NCI-H460 (cell line): Measurements from ENCODE around the gene SOX30. TPM values are rescaled to one million over a fixed set of nuclear protein-coding genes. Genes with fewer than 3 reads are reported as not detected.

Experiments used
- DNase-seq: peaks from one replicate; pipeline ENCODE4 v3.0.0-alpha.2; 2016; ENCODE audit warnings: low read depth; ENCODE audit errors: extremely low read depth
- total RNA-seq: library from RNA; depleted of rRNA; stranded (reverse); fragments of >200 nt; shearing (Covaris generic); gene quantifications from 2 replicates; pipeline ENCODE4 v1.2.3, GENCODE V29; 2014

The SOX30 gene
- total RNA-seq, 1 experiment from 2014 or later: not detected

GRCh38 chr5:157665467-157666070 is 13.3 kb upstream of the SOX30 start:
- DNase-seq: peak; percentile 14

GRCh38 chr5:157659868-157660660 is 7.8 kb upstream of the SOX30 start:
- no peak for DNase-seq

GRCh38 chr5:157658893-157659292 is 6.7 kb upstream of the SOX30 start:
- no peak for DNase-seq

DNA sequence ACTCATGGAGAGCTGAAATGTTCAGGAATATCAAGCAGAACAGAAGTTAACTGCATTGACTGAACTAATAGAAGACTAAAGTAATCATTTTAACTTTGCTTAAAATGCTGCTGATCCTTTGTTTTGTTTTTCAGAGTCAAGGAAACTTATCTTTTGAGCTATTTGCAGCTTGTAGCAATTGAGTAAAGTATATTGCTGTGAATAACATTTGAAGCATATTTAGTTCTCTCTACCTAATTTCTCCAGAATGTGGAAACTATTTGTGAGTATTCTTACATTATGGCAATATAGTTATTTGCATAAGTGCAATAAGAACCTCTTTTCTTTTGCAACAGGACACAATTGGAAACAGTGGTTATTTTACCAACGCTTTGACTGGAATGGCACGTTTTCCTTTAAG is 5.3 kb upstream of the SOX30 start:
- no peak for DNase-seq

DNA sequence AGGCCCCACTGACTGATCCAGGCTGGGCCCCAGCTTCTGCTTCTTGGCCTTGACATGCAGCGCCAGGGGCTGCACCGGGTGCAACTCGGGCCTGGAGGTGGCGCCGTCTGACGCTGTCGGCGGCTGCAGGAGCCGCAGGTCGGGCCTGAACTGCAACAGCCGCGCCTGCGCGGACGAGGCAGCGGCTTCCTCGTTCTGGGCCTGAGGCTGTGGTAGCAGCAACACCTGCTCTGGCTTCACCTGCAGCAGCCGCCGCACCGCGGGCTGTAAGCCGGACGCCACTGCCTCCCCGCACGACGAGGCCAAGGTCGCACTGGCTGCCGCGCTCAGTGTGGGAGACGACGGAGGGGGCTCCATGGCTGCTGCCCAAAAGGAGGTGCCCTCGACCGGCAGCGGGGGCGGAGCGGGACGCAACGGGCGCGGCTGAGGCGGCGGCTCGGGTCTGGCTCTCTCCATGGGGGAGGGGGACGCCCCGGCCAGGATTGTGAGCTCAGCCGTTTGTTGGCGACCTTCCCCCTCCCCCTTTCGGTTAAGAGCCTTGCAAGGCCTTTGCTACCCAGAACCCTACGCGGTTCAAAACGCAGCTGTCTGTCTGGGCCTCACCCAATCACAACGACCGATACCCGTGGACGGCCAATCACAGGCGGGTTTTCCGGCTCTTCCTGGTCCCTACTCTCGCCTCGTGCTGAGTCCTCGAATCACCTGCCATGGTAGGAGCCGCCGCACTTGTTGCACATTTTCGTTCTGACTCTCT is 438 bp downstream of the SOX30 start:
- no peak for DNase-seq

DNA sequence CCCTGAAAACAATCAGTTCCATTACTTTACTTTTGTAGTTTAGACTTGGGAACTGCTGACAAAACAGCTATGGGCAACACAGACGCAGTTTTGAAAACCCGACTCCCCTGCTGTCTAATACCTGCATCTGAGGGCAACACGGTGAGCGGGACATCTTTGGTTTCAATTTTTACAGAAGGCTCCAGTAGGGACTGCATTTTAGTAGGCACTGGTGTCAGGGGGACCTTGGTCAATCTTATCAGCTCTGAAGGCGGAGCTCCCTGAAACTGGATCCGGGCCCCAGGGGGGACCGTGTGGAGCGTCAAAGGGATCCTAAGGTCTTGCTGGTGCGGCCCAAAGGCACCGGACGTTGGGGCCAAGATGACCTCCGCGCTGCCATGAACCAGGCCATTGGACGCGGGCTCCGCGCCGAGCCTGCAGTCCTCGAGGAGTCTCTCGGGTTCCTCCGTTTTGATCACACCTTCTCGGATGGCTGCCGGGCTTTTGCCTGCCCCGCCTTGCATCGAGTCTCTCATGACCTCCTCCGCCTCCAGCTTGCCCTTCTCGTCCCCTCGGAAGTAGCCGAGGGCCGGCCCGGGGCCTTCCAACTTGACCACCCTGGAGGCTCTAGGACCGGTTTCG is 1.1 kb downstream of the SOX30 start:
- no peak for DNase-seq

DNA sequence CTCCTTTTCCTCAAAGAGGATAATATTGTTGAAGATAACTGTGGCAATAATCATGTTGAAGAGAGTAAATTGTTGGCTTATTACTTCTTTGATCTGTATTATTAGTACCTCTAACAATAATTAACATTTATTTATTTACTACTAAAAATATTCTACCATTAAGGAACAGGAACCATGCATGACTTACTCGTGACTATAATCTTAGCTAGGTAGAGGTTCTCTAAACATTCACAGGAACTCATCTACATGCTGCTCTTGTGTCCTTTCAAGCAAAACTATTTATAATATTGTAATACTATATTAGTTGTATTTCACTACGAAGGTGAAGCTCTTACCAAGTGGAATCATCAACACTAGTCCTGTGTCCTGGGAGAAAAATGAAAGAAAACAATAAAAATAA is 3.1 kb downstream of the SOX30 start:
- DNase-seq: no peak

DNA sequence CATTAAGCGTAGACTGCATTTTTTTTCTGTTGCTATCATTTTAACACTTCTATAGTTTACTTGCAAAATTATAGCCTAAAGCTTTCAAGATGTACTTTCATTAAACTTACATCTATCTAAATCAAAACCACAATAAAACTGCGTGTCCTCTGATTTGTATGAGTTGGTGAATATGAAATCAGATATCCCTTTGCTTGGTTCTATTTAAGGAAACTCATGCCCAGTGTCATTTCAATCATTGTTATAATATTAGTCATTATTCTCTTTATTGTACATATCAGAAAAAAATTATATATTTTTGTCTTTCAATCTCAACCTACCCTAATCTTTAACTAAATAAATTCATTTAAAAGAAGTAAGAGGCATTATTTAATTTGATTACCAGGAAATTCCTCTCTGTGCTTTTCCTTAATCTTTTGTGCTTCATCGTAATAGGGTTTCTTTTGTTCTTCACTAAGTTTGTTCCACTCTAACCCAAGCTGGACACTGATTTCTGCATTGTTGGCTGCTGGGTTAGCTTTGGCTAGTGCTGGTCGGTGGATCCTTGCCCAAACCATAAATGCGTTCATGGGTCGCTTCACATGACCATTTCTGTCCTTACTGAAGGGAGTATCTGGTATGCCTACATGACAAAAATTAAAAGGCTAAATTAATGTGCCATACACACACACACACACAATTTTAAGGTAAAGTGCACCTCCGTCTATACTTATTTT is 3.8 kb downstream of the SOX30 start:
- no peak for DNase-seq

- no peak for DNase-seq
Observed at GRCh38 chr5:157640406-157641066, 11.7 kb downstream of the SOX30 start.

GRCh38 chr5:157630341-157630740 is 21.9 kb downstream of the SOX30 start:
- DNase-seq: no peak

DNA sequence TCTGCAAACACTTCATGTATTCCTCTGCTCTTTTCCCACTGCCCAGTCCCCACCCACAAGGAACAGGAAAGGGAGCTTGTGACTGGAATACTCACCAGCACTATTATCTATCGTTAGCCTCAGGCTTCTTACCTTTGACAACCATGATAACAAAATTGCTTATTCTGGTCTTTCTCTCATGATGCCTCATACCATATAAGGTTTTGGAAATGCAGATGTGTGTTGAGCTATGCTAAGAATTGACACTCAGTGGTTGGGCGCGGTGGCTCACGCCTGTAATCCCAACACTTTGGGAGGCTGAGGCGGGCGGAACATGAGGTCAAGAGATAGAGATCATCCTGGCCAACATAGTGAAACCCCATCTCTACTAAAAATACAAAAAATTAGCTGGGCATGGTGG is 25.4 kb downstream of the SOX30 start:
- DNase-seq: no peak

GRCh38 chr5:157624144-157624543 is 28.1 kb downstream of the SOX30 start:
- DNase-seq: no peak

DNA sequence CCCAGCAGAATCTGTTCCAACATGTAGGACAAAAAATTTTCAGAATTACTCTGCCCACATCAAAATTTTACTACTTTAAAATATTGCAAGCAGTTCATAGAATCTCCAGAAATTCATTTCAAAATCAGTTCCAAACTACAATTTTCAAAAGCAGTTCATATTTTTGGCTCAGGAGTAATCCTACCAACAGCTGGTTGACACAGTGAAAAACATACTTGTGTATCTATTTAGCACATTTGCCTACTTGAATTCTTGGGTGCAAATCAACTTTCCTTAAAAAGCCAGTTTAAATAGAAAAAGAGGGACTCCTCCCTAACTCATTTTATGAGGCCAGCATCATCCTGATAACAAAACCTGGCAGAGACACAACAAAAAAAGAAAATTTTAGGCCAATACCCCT is 31.5 kb downstream of the SOX30 start:
- no peak for DNase-seq

DNA sequence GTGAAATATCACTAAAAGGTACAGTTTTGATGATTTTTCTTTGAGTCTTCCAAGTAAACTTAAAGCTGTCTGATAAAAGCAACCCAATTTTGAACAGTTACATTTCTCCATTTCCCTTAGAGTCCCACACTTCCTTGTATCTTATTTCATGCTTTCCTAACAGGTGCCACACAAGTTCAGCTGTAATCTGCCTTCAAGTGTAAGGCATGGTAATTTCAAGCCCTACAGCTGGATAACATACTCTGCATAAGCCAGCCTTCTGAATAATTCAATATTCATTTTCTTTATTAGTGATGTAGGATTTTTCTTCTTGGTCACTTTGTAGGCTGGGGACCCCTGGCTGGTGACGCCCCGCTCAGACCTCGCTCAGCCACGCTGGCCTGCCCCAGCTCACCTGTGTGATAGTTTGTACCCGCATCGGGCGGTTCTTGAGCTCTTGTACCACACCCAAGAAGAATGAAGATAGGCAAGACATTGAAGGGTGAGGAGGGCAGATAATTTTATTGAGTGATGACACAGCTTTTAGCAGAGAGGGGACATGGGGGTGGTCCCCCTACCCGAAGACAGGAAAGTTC is 34.0 kb downstream of the SOX30 start:
- DNase-seq: no peak

DNA sequence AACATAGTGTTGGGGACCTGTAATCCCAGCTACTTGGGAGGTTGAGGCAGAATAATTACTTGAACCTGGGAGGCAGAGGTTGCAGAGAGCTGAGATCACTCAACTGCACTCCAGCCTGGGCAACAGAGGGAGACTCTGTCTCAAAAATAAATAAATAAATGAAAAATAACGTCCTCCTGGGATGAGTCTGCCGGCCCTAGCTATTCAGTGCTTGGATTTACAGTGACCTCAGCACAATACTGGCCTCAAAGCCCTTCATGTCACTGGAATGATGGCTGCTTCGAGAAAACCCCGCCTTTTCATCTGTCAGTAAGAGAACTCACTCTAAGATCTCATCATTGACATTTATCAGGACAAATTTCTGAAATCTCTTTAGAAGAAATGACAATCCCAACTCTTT is 35.5 kb downstream of the SOX30 start:
- DNase-seq: no peak

GRCh38 chr5:157613385-157614245 is 38.6 kb downstream of the SOX30 start:
- no peak for DNase-seq

- no peak for DNase-seq
Observed at GRCh38 chr5:157612581-157612980, 39.7 kb downstream of the SOX30 start.

DNA sequence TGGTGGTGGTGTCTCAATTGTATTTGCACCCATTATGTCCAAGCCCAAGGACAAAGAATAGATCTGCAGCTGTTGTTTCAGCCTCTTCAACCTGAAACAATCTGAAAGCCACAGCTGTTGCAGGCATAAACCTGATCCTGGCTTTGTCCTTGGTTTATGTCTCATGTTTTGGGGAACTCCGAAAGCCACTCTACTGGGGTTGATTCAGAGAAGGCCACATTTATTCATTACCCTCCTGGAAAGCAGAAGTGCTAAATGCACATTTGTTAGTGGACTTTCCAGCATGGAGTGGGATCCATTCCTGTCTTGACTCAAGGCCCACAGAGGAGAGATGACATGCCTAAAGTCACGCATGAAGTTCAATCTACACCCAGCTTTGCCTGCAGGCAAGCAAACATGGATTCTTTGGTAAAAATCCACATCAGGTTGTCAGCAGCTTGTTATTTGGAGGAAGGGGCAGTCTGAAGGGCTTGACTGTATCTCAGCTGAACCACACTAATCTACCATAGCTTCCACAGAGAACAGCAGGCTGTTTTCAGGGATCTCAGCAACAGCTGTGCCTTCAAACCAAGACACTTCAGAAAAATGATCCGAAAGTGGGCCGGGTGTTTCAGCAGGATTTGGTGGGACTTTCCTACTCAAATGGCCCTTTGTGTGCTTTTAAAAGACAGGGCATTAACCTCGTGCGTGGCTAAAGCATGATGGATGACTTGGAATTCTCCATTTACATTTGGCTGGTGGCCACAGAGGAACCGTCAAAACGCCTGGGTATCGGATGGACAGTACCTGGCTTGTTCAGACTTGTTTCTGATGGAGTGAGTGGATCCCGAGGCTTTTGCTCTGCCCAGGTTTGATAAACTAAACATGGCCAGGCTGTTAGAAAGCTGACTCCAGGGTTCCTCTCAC is 40.4 kb downstream of the SOX30 start:
- DNase-seq: no peak
